ENCODE measurements around the gene KCNC1.

DNA sequence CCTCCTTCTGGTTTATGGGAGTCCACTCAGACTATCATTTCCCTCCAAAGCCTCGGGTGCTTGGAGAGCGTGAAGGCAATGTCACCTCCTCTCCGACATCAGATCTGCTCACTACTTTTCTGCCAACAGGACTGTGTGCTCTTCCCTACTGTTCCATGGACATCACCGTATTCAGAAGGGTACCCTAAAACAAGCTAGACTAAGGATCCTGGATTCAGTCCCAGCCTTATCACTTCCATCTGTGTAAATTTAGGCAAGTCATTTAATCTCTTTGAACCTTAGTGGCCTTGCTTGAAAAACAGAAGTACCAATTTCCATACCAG lies 78.2 kb downstream of the KCNC1 start:
- no peak for TF ChIP-seq POLR2A (IDR thresholded peaks at IDR 0.05; ENCODE audit: low read length)
- TF ChIP-seq, protein P1, sequence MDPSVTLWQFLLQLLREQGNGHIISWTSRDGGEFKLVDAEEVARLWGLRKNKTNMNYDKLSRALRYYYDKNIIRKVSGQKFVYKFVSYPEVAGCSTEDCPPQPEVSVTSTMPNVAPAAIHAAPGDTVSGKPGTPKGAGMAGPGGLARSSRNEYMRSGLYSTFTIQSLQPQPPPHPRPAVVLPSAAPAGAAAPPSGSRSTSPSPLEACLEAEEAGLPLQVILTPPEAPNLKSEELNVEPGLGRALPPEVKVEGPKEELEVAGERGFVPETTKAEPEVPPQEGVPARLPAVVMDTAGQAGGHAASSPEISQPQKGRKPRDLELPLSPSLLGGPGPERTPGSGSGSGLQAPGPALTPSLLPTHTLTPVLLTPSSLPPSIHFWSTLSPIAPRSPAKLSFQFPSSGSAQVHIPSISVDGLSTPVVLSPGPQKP (IDR thresholded peaks at IDR 0.05; ENCODE audit: low read depth, low read length): no peak
- TF ChIP-seq JUNB (IDR thresholded peaks at IDR 0.05): no peak
- TF ChIP-seq, protein P2, sequence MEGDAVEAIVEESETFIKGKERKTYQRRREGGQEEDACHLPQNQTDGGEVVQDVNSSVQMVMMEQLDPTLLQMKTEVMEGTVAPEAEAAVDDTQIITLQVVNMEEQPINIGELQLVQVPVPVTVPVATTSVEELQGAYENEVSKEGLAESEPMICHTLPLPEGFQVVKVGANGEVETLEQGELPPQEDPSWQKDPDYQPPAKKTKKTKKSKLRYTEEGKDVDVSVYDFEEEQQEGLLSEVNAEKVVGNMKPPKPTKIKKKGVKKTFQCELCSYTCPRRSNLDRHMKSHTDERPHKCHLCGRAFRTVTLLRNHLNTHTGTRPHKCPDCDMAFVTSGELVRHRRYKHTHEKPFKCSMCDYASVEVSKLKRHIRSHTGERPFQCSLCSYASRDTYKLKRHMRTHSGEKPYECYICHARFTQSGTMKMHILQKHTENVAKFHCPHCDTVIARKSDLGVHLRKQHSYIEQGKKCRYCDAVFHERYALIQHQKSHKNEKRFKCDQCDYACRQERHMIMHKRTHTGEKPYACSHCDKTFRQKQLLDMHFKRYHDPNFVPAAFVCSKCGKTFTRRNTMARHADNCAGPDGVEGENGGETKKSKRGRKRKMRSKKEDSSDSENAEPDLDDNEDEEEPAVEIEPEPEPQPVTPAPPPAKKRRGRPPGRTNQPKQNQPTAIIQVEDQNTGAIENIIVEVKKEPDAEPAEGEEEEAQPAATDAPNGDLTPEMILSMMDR (IDR thresholded peaks at IDR 0.05): no peak
- TF ChIP-seq, protein P3, sequence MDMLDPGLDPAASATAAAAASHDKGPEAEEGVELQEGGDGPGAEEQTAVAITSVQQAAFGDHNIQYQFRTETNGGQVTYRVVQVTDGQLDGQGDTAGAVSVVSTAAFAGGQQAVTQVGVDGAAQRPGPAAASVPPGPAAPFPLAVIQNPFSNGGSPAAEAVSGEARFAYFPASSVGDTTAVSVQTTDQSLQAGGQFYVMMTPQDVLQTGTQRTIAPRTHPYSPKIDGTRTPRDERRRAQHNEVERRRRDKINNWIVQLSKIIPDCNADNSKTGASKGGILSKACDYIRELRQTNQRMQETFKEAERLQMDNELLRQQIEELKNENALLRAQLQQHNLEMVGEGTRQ (IDR thresholded peaks at IDR 0.05): no peak
- TF ChIP-seq, protein P4, sequence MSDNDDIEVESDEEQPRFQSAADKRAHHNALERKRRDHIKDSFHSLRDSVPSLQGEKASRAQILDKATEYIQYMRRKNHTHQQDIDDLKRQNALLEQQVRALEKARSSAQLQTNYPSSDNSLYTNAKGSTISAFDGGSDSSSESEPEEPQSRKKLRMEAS (IDR thresholded peaks at IDR 0.05): no peak
- TF ChIP-seq HDAC2 (IDR thresholded peaks at IDR 0.05): no peak
- TF ChIP-seq GATA3 (IDR thresholded peaks at IDR 0.05; ENCODE audit: borderline replicate concordance): no peak
- TF ChIP-seq, protein P5, sequence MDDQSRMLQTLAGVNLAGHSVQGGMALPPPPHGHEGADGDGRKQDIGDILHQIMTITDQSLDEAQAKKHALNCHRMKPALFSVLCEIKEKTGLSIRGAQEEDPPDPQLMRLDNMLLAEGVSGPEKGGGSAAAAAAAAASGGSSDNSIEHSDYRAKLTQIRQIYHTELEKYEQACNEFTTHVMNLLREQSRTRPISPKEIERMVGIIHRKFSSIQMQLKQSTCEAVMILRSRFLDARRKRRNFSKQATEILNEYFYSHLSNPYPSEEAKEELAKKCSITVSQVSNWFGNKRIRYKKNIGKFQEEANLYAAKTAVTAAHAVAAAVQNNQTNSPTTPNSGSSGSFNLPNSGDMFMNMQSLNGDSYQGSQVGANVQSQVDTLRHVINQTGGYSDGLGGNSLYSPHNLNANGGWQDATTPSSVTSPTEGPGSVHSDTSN (IDR thresholded peaks at IDR 0.05): no peak

Data from A549 (cell line).